Lung (tissue), 13 donors: ENCODE data around the gene TMEM44. TPM values are rescaled to one million over a fixed set of nuclear protein-coding genes. Genes with fewer than 3 reads are reported as not detected.

Source experiments
- ATAC-seq: fragments of 200-7000 bp; cut with Tn5 transposase; one replicate; pipeline ENCODE4 v1.9.1; 2020; ENCODE audit warnings: moderate number of reproducible peaks; ENCODE audit not compliant: insufficient read depth, low FRiP score
- DNase-seq, 3 donors: peaks; one replicate each; pipeline ENCODE4 v3.0.0-alpha.2; 2013 to 2017
- H3K27ac ChIP-seq, 2 donors: one replicate each; pipeline ENCODE4 v1.5.1; 2013; ENCODE audit warnings: mild to moderate bottlenecking in 2 of 2, moderate library complexity in 2 of 2, control low read depth in 1 of 2, inconsistent platforms in 1 of 2, low read depth in 1 of 2, low read length in 1 of 2
- H3K27me3 ChIP-seq, 3 donors: one replicate each; pipeline ENCODE4 v1.5.1; 2013; ENCODE audit warnings: low read length in 2 of 3; ENCODE audit not compliant: control insufficient read depth in 3 of 3, insufficient read depth in 3 of 3
- H3K36me3 ChIP-seq, 4 donors: one replicate each; pipeline ENCODE4 v1.5.1; 2013; ENCODE audit warnings: low read length in 4 of 4, mild to moderate bottlenecking in 1 of 4, moderate library complexity in 1 of 4; ENCODE audit not compliant: control insufficient read depth in 4 of 4, insufficient read depth in 4 of 4
- H3K4me1 ChIP-seq, 5 donors: one replicate each; pipeline ENCODE4 v1.5.1; 2013; ENCODE audit warnings: low read length in 5 of 5, mild to moderate bottlenecking in 2 of 5, moderate library complexity in 1 of 5; ENCODE audit not compliant: control insufficient read depth in 5 of 5, insufficient read depth in 5 of 5
- H3K4me3 ChIP-seq: one replicate; pipeline ENCODE4 v1.5.1; 2013; ENCODE audit warnings: mild to moderate bottlenecking, control low read depth, moderate library complexity
- H3K9ac ChIP-seq, 2 donors: one replicate each; pipeline ENCODE4 v1.5.1; 2013; ENCODE audit warnings: low read length in 2 of 2, control low read depth in 1 of 2; ENCODE audit not compliant: insufficient read depth in 1 of 2
- H3K9me3 ChIP-seq, 4 donors: one replicate each; pipeline ENCODE4 v1.5.1; 2013; ENCODE audit warnings: low read length in 3 of 4, mild to moderate bottlenecking in 1 of 4, moderate library complexity in 1 of 4; ENCODE audit not compliant: control insufficient read depth in 4 of 4, insufficient read depth in 3 of 4
- WGBS, 2 donors: extraction: QIAGEN DNeasy Blood & Tissue Kit; methylation state at CpG; one replicate each; pipeline ENCODE4 v1.1.7; 2013; 5-methylcytosine and 5-hydroxymethylcytosine counted together
- polyA plus RNA-seq, 2 donors: library from polyadenylated mRNA; stranded (reverse); fragments of 200-250 nt; gene quantifications; one replicate each; pipeline ENCODE4 v1.2.1, GENCODE V29; 2013
- small RNA-seq: library from RNA; depleted of rRNA; stranded (forward); fragments of <200 nt; gene quantifications from one replicate; pipeline ENCODE3, GENCODE V24; 2014; ENCODE audit warnings: low replicate concordance
- total RNA-seq, 2 donors: library from RNA; depleted of rRNA in 1 of 2; stranded (reverse); fragments of >200 nt in 1 of 2; gene quantifications; one replicate each; pipeline ENCODE4 v1.2.1, GENCODE V29; 2014 to 2021
- TF ChIP-seq, protein P1 (sequence below): IDR thresholded peaks from 2 replicates; pipeline ENCODE4 v1.5.1; 2012; ENCODE audit warnings: mild to moderate bottlenecking; ENCODE audit errors: control extremely low read depth, extremely low read depth
- donor health status: control.
- donor health status: control.
- donor health status: Bipolar disorder and iron deficiency.
- donor health status: healthy.
- donor health status: DM: yes; HTN: yes; CAD: no.

Gene TMEM44
- total and polyA plus RNA-seq, 4 donors: 10.4 to 23.5 (median 17.1) TPM

DNA sequence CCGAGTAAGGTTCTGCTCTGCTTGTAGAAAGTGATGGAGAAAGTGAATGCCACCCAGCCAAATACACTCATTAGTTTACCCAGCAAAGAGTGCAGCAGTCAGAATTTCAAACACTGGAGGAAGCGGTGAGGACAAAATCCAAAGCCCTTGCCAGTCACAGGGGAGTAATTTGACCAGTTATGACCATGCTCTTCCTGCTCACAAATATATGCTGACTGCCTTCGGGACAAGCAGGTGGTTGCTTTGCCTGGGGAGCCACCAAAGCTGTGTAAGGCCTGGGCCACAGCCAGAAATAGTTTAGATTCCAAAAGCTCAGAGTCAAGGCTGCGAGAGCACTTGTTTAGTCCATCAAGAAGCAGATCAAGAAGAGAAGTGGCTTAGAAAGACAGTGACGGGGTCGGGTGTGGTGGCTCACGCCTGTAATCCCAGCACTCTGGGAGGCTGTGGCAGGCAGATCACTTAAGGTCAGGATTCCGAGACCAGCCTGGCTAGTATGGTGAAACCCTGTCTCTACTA, 95.4 kb downstream of the TMEM44 start:
- TF ChIP-seq, protein P1, sequence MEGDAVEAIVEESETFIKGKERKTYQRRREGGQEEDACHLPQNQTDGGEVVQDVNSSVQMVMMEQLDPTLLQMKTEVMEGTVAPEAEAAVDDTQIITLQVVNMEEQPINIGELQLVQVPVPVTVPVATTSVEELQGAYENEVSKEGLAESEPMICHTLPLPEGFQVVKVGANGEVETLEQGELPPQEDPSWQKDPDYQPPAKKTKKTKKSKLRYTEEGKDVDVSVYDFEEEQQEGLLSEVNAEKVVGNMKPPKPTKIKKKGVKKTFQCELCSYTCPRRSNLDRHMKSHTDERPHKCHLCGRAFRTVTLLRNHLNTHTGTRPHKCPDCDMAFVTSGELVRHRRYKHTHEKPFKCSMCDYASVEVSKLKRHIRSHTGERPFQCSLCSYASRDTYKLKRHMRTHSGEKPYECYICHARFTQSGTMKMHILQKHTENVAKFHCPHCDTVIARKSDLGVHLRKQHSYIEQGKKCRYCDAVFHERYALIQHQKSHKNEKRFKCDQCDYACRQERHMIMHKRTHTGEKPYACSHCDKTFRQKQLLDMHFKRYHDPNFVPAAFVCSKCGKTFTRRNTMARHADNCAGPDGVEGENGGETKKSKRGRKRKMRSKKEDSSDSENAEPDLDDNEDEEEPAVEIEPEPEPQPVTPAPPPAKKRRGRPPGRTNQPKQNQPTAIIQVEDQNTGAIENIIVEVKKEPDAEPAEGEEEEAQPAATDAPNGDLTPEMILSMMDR: no peak
- 59 to 66% methylated on average over 8 of the region's 8 CpGs for WGBS, 2 donors
- DNase-seq: peak; percentile 35 to 44 (median 37)
- H3K9me3 ChIP-seq: peaks cover 0 to 3% (median 0%) of the 10 kb centered on the region in 4 donors
- peak; percentile 53 for ATAC-seq
- peak overlapping the region; percentile 15 for H3K27ac ChIP-seq
- H3K36me3 ChIP-seq: no peaks in the 10 kb centered on the region
- no peak overlapping the region for H3K9ac ChIP-seq
- no peak overlapping the region for H3K4me3 ChIP-seq
- H3K4me1 ChIP-seq: peaks cover 0 to 5% (median 0%) of the 10 kb centered on the region in 5 donors
- no peaks in the 10 kb centered on the region for H3K27me3 ChIP-seq

Small RNA genes within 50 kb of the gene (small RNA-seq; reads per million reads assigned to genes)
- not detected for gene AC046143.2

Other genes with a start within 250 kb of the TMEM44 start
- 1 to 10 TPM in 1 of 2 donors, under 1 TPM in 1; 0.49 to 1.1 TPM for gene GP5, start 234.2 kb downstream of the TMEM44 start, total RNA-seq
- gene GP5, start 234.2 kb downstream of the TMEM44 start, polyA plus RNA-seq: under 1 TPM; 0.06 to 0.25 TPM
- gene ATP13A3, start 146.4 kb downstream of the TMEM44 start, total RNA-seq: 100 to 1,000 TPM in 1 of 2 donors, 10 to 100 TPM in 1; 92.0 to 166 TPM
- gene ATP13A3, start 146.4 kb downstream of the TMEM44 start, polyA plus RNA-seq: 10 to 100 TPM; 26.6 to 58.9 TPM
- 10 to 100 TPM; 26.0 to 37.4 TPM for gene LSG1, start 38.8 kb upstream of the TMEM44 start, total RNA-seq
- gene LSG1, start 38.8 kb upstream of the TMEM44 start, polyA plus RNA-seq: 10 to 100 TPM; 19.4 to 22.9 TPM
- gene FAM43A, start 52.5 kb upstream of the TMEM44 start, total RNA-seq: 10 to 100 TPM; 13.3 to 16.1 TPM
- gene FAM43A, start 52.5 kb upstream of the TMEM44 start, polyA plus RNA-seq: 10 to 100 TPM in 1 of 2 donors, 1 to 10 TPM in 1; 8.4 to 16.4 TPM